GM18907 (cell line): ENCODE measurements around the gene ANGPTL2.

ENCODE experiments used
- ATAC-seq: cut with Tn5 transposase; IDR thresholded peaks from one replicate; pipeline ENCODE4 v1.9.1; 2021; ENCODE audit warnings: mild to moderate bottlenecking, moderate library complexity; ENCODE audit not compliant: unreplicated experiment

The ANGPTL2 gene

GRCh38 chr9:127099664-127100063 lies 22.8 kb downstream of the ANGPTL2 start:
- no peak for ATAC-seq

GRCh38 chr9:127098916-127099553 lies 23.4 kb downstream of the ANGPTL2 start:
- ATAC-seq, result no peak

- no peak for ATAC-seq
Observed at GRCh38 chr9:127097683-127098082, 24.8 kb downstream of the ANGPTL2 start.

- no peak for ATAC-seq
Observed at GRCh38 chr9:127096208-127096607, 26.2 kb downstream of the ANGPTL2 start.

- no peak for ATAC-seq
Observed at GRCh38 chr9:127095411-127095810, 27.0 kb downstream of the ANGPTL2 start.

GRCh38 chr9:127093319-127094020 lies 29.0 kb downstream of the ANGPTL2 start:
- ATAC-seq, result no peak

- no peak for ATAC-seq
Observed at GRCh38 chr9:127092041-127092608, 30.3 kb downstream of the ANGPTL2 start.

- ATAC-seq, result no peak
Observed at GRCh38 chr9:127091526-127091925, 30.9 kb downstream of the ANGPTL2 start.

GRCh38 chr9:127090341-127090985 lies 32.0 kb downstream of the ANGPTL2 start:
- no peak for ATAC-seq

- no peak for ATAC-seq
Observed at GRCh38 chr9:127089631-127090081, 32.8 kb downstream of the ANGPTL2 start.

GRCh38 chr9:127088724-127089615 lies 33.5 kb downstream of the ANGPTL2 start:
- no peak for ATAC-seq

- no peak for ATAC-seq
Observed at GRCh38 chr9:127087836-127088235, 34.6 kb downstream of the ANGPTL2 start.

GRCh38 chr9:127087411-127087810 lies 35.0 kb downstream of the ANGPTL2 start:
- ATAC-seq, result no peak

- no peak for ATAC-seq
Observed at GRCh38 chr9:127086771-127087170, 35.7 kb downstream of the ANGPTL2 start.

- ATAC-seq, result no peak
Observed at GRCh38 chr9:127085186-127085585, 37.2 kb downstream of the ANGPTL2 start.

- ATAC-seq, result no peak
Observed at GRCh38 chr9:127084076-127085039, 38.1 kb downstream of the ANGPTL2 start.

GRCh38 chr9:127083138-127083980 lies 39.1 kb downstream of the ANGPTL2 start:
- ATAC-seq, result no peak
